GM19468 (cell line): ENCODE data around the gene C1R.

Source experiments
- ATAC-seq: cut with Tn5 transposase; IDR thresholded peaks from one replicate; pipeline ENCODE4 v1.9.1; 2021; ENCODE audit warnings: mild to moderate bottlenecking, moderate library complexity, moderate number of reproducible peaks; ENCODE audit not compliant: unreplicated experiment; ENCODE audit errors: extremely low read depth

The C1R gene

DNA sequence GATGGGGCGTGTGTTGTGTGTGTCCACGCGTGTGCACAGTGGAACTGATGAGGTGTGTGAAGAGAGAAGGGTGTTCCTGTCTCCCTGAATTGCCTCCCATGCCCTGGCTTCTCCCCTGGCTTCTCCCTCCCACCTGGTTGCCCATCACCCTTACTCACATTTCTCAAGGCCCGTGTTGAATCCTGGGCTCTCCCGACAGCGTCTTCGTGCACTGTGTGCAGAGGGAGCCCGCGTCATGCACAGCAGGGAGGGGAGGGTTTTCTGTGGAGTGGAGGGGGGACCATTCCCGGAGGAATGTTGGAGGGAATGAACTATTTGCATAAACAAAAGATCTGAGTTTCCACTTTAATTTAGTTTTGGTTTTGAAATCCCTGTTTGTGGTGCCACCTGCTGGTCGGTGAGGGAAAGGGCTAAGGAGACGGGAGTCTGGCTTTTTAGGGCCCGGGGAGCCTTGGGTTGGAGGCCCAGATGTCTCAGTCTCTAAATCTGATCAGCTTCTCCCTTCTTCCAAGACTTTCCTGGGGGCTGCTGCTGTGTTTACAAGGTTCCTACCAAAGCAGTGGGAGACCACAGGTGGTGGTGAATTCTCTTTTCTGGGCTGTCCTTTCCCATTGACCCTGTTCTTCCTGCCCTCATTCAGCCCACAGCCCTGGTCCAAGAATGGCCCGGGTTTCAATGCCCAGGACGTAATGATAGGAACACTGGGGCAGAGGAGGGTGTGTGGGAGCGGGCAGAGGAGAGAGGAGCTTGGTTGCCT, at the start of gene C1R:
Gene C1R (minus strand): TSS at position 217 of the 757 bp plus-strand sequence. CDS start 57 bp downstream, at position 160.
- ATAC-seq, result no peak

DNA sequence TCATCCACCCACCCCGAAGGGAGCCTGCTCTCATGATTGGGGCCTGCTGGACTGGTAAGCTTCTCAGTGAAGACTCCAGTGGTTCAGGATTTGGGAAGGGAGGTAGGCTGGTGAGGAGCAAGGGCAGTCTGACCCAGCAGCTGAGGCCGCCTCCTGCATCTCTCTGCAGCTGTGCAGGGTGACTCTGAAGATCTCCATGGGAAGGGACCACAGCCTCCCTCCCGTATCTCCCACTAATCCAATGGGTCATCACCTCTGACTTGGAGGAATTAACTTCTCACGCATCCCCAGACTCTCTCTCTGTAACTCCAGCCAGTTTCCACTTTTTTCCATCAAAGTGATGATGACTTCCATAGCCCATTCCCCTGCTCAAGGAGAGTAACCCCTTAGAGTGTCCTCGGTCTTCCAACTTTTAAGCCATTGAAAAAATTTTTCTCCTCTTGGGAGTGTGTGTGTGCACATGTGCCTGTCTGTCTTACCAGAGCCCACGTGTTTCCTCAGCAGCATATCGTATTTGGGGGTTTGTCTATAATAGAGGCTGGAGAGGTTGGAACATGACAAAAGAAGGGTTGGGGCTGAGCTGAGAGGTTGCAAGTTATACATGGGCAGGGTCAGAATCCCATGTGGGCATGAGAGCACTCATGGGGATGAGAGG, 49.2 kb upstream of the C1R start:
- no peak for ATAC-seq

DNA sequence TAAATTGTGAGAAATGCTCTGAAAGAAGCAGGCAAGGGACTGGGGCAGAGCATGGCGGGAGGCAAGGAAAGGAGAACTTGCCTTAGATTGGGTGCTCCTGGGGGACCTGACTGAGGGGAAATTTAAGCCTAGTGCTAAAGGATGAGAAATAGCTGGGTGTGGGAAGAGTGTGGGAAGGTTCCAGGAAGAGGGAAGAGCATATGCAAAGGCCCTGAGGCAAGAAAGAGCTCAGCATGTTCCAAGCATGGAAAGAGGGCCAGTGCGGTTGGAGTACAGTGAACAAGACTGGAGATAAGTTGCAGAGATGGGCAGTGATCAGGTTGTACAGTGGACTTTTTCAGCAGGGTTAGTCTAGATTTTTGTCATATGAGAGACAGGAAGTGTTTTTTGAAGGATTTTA, 47.0 kb upstream of the C1R start:
- no peak for ATAC-seq

GRCh38 chr12:7137908-7138307, 45.7 kb upstream of the C1R start:
- ATAC-seq, result no peak

GRCh38 chr12:7136676-7137075, 44.4 kb upstream of the C1R start:
- ATAC-seq, result no peak

GRCh38 chr12:7136071-7136470, 43.8 kb upstream of the C1R start:
- ATAC-seq, result no peak

DNA sequence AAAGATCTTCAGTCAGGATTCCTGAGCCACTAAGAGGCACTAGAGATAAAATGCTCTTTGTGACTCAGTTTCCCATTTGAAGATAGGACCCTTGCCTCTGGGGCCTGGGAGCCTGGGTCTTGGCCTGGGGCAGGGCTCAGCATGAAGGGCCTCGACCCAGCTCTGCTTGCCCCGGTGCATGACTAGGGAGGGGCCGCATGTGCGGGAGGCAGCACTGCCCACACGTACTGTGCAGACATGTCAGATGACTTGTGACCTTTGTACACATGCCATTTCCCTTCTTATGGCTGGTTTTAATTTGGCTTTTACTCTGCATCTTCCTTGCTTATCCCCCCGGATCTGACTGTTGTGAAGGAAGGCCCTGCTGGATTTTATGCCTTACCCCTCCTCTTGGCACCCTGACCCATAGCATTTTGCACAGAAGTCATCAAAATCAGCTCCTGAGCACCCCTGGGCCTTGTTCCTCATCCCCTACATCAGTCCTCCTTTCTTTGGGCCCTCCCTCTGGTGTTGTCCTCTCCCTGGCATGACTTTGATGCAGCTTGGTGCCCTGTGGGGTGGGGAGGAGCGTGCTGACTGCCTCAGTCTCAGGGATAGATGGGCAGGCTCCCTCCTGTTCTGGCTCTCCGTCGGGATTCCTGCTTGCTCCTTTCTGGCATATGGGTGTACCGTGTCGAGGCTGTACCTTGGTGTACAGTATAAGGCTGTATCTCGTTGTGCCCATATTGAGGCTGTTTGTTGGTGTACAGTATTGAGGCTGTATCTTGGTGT, 42.3 kb upstream of the C1R start:
- ATAC-seq, result no peak

DNA sequence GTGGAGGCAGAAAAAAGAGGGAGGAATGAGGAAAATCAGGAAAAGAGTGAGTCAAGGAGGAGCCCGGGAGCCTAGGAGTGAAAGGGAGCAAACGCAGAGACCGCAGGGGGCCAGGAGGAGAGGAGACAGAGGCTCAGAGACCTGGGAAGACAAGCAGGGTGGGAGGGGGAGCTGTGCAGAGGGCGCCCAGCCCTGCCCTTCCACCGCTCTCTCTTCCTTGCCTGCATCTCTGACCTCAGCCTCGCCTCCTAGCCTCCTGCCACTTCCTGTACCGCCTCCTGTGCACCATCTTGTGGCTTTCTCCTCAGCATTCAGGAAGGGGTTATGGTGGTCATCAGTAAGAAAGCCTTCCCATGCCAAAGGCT, 39.2 kb upstream of the C1R start:
- ATAC-seq, result no peak

DNA sequence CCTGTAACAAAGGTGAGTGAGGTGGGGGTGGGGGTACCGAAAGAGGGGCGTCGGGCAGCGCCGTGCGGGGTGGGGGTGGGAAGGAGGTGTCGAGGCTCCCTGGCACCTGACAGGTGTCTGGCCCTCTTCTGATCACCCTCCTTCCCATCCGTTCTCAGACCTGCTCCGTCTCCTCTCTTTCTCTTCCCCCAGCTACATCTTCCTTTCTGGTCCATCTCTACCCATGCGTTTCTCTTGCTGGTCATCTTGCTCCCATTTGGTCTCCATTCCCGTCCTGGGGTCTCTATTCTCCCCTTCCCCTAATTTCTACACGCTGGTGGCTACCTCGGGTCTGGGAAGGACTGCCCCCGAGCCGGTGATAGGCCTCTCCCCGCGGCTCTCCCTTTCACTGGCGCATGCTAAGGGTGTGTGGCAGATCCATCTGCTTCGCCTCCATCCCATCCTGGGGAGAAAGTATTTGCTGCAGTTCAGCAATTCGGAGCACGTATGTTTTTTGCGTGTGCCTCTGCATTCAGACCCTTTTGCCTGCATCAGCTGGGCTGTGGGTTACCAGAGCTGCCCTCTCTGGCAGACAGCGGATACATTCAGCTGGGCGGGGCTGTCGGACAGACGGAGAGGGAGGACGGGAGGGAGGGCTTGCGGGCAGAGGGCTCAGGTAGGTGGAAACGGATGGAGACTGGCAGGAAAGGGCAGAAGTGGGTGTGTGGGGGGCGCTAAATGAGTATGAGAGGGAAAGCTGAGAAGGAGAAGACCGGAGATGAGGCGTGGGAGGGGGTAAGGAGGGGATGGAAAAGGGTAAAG, 38.7 kb upstream of the C1R start:
- no peak for ATAC-seq

- no peak for ATAC-seq
These were observed 37.8 kb upstream of the C1R start, which contains the start of gene CLSTN3 for GRCh38 chr12:7129872-7130691. TSS of gene CLSTN3 (plus strand) at chr12:7130371. CDS start at chr12:7130649, 278 bp downstream.

DNA sequence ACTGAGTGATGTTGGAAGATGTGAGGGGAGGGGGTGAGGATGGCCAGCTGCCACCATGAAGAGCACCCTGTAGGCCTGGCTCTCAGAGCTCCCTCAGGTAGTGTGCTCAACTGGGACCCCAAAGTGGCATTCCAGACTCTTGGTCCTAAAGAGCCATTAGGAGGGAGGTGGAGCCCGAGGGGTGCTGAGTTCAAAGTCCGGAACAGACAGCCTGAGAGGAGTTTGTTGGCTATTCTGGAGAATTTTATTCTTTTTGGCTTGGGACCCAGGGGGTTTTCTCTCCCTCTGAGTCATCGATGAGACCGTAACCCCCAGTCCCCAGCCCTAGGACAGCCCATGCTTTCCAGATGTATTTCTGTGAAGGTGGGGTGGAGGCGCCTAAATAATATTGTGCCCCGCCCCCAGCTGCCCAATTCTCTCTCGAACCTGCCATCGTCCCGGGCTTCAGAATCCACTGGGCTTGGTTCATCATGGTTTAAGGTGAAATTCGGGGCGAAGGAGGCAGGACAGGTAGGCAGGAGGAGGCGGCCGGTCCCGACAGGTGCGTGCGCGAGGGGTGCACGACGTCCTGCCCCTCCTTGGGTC, 37.1 kb upstream of the C1R start:
- ATAC-seq, result no peak

DNA sequence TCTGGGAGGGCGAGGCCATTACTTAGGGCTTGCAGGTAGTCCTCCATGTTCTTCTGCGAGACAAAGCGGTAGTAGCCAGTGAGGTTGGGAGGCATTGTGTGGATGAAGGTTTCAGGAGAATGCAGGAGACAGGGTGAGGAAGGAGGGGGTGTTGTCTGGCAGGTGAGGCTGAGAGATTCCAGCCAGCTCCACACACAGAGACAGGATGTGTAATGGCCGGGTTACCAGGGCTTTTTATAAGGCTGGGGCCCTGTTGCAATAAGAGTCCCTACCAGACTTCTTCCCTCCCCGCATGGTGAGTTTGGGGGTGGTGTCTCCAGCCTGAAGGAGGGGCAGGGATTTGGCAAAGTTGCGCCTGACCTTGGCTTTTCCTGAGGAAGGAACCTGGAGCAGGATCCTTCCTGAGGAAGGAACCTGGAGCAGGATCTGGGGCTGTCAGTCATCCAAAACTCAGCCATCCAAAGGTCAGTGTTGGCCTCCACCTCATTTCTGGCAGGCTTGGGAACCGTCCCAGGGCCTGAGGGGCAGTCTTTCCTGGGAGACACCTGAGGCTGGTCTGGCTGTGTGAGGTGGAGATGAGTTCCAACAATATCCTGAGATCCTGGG, 36.5 kb upstream of the C1R start, which contains the start of gene RBP5:
Gene RBP5 (minus strand): TSS at position 209 of the 606 bp plus-strand sequence. CDS start 114 bp downstream, at position 95.
- ATAC-seq, result no peak

DNA sequence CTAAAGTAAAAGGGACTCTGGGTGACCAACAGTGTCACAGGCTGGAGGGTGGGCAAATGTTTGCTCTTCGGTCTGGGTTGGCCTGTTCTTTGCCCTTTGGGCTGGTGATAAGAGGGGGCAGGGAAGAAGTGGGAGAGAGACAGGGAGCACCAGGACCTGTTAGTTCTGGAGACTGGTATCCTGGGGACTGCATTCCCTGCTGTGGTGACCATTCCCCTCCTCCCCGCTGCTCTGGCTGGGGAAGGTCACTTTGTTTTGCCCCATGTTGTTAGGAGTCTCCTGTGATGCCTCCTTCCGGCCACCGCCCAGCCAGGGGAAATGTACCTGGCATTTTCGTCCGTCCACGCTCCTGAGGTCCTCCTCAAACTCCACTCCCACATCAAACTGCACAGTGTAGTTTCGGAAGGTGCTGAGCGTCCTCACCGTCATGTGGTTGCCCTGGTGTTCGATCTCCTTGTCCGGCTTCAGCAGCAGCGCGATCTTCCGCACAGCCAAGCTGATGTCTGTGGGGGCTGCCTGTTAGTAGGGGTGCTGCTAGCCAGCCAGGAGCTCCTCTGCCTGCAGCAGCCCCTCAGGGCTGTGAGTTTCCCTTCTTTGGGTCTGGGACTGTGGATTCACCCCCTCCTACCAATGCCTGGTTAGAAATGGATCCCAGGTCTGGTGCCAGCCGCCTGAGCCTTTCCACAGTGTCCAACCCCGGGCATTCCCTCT, 35.8 kb upstream of the C1R start:
- ATAC-seq, result no peak

- no peak for ATAC-seq
These were observed 33.5 kb upstream of the C1R start for GRCh38 chr12:7125632-7126227.

GRCh38 chr12:7123806-7124522, 31.7 kb upstream of the C1R start:
- ATAC-seq, result no peak

DNA sequence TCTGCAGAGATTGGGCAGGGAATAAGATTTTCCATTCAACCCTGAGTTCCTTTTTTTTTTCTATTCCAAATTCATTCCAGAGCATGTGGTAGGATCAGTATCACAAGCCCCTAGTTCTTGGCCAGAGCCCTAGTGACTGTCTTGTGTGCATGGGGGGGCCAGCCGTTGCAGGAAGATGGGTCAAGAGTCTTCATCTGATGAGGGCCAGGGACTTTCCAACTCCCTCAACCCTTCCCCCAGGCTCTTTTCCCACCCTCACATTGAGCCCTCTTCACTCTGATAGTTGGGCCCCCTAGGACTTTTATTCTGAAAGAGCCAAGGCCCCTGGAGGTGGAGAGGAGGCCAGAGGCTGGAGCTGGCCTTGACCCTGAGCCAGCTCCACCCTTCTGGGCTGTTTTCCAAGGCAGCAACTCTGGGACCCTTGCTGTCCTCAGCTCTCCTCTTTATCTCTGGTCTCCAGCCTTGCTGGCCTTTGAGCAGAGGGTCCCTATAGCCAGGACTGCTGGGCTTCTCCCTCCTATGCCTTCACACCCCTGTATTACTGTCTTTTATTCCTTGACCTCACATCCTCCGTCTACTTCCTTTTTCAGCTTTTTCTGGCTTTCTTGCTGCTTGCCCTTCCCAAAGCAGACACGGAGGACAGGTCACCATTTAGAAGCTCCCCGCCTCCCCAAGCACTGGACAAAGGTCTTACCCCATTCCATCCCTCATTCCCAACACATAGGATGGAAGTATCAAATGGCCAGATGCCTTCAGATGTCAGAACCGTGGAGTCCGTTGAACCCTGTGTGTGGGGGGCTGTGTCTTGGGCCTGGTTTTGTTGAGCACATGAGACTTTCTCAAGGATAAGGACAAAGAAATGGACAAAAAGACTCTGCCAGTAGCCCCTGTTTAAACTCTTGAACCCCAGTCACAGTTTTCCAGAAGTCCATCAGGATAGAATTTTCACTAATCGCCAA, 30.8 kb upstream of the C1R start:
- no peak for ATAC-seq
